ENCODE data around the gene INPP1.

INPP1 gene

DNA sequence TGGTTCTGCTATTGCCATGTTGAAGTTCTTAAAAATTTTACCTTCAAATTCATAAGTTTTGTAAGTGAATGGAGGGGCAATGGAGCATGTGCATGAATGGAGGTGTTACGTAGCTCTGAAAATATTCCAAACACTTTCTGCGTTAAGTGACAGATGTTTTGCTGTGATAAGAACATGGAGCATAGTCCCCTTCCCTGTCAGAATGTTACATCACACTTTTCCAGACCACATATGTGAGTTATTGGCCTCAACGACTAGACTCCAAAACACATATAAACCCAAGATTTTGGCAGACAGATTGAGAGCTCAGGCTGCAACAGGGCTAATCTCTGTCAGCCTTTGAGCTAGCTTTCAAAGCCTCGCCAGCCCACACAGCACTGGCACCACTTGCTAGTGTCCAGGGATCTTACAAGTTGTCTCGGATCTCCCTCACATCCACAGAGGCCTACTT lies 37.6 kb downstream of the INPP1 start:
- Histone ChIP-seq H2AFZ (ENCODE audit: low read depth) (no peak overlapping the region), H3K36me3 (ENCODE audit: insufficient read depth) (no peaks in the 10 kb centered on the region), H3K27ac (no peak overlapping the region), H3K4me3 (IDR thresholded peaks at IDR 0.05; ENCODE audit: insufficient read depth, low read depth, low read length) (no peak overlapping the region), H3K4me1 (ENCODE audit: low read depth, poor library complexity, severe bottlenecking) (no peaks in the 10 kb centered on the region), H3K79me2 (ENCODE audit: insufficient read depth, low read depth) (no peaks in the 10 kb centered on the region), H3K4me2 (no peak overlapping the region), H3K27me3 (ENCODE audit: insufficient read depth, low read depth) (no peaks in the 10 kb centered on the region), H3K9ac (no peak overlapping the region), H4K20me1 (ENCODE audit: insufficient read depth) (no peaks in the 10 kb centered on the region)
- TF ChIP-seq, protein P1, sequence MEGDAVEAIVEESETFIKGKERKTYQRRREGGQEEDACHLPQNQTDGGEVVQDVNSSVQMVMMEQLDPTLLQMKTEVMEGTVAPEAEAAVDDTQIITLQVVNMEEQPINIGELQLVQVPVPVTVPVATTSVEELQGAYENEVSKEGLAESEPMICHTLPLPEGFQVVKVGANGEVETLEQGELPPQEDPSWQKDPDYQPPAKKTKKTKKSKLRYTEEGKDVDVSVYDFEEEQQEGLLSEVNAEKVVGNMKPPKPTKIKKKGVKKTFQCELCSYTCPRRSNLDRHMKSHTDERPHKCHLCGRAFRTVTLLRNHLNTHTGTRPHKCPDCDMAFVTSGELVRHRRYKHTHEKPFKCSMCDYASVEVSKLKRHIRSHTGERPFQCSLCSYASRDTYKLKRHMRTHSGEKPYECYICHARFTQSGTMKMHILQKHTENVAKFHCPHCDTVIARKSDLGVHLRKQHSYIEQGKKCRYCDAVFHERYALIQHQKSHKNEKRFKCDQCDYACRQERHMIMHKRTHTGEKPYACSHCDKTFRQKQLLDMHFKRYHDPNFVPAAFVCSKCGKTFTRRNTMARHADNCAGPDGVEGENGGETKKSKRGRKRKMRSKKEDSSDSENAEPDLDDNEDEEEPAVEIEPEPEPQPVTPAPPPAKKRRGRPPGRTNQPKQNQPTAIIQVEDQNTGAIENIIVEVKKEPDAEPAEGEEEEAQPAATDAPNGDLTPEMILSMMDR (conservative IDR thresholded peaks at IDR 0.05; ENCODE audit: low read depth, low read length): no peak

DNA sequence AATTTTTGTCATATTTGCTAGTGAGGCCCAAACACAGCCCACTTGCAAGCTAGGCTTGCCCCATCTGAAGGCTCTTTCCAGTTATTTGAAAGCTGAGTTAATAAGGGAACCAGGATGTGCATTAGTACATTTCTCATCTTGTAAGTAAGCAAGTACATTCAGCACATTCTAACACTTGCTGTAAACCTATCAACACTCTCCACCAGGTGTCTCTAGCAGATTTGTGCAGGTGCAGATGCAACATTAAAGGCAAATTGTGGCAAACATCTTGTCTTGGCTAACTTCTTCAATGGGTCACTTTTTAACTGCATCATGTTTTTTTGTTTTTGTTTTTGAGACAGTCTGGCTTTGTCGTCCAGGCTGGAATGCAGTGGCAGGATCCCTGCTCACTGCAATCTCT lies 39.5 kb downstream of the INPP1 start:
- no peaks in the 10 kb centered on the region for H4K20me1 ChIP-seq (ENCODE audit: insufficient read depth)
- no peaks in the 10 kb centered on the region for H3K79me2 ChIP-seq (ENCODE audit: insufficient read depth, low read depth)
- no peaks in the 10 kb centered on the region for H3K36me3 ChIP-seq (ENCODE audit: insufficient read depth)
- no peaks in the 10 kb centered on the region for H3K27me3 ChIP-seq (ENCODE audit: insufficient read depth, low read depth)
- H2AFZ ChIP-seq (ENCODE audit: low read depth): no peak overlapping the region
- no peaks in the 10 kb centered on the region for H3K4me1 ChIP-seq (ENCODE audit: low read depth, poor library complexity, severe bottlenecking)
- TF ChIP-seq, protein P1 (conservative IDR thresholded peaks at IDR 0.05; ENCODE audit: low read depth, low read length): peak; percentile 64
- no peak overlapping the region for H3K4me3 ChIP-seq (IDR thresholded peaks at IDR 0.05; ENCODE audit: insufficient read depth, low read depth, low read length)
- no peak overlapping the region for H3K9ac ChIP-seq
- H3K27ac ChIP-seq: no peak overlapping the region
- no peak overlapping the region for H3K4me2 ChIP-seq

DNA sequence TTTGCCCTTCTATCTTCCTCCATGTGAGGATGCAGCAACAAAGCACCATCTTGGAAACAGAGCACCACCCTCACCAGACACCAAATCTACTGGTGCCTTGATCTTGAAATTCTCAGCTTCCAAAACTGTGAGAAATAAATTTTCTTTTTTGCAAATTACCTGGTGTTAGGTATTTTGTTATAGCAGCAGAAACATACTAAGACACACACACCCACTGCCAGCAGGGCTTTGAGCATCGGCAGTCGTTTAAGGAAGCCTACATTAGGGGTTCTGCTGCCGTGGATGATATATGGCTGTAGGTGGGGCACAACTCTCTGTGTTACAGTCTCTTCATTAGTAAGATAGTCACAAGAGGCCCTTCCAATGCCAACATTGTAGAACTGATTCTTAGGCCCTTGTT lies 44.0 kb downstream of the INPP1 start:
- Histone ChIP-seq H3K36me3 (ENCODE audit: insufficient read depth) (no peaks in the 10 kb centered on the region), H3K4me3 (IDR thresholded peaks at IDR 0.05; ENCODE audit: insufficient read depth, low read depth, low read length) (no peak overlapping the region), H3K27ac (no peak overlapping the region), H3K9ac (no peak overlapping the region), H3K4me1 (ENCODE audit: low read depth, poor library complexity, severe bottlenecking) (no peaks in the 10 kb centered on the region), H4K20me1 (ENCODE audit: insufficient read depth) (no peaks in the 10 kb centered on the region), H3K4me2 (no peak overlapping the region), H2AFZ (ENCODE audit: low read depth) (no peak overlapping the region), H3K79me2 (ENCODE audit: insufficient read depth, low read depth) (no peaks in the 10 kb centered on the region), H3K27me3 (ENCODE audit: insufficient read depth, low read depth) (no peaks in the 10 kb centered on the region)
- TF ChIP-seq, protein P1 (conservative IDR thresholded peaks at IDR 0.05; ENCODE audit: low read depth, low read length): no peak

DNA sequence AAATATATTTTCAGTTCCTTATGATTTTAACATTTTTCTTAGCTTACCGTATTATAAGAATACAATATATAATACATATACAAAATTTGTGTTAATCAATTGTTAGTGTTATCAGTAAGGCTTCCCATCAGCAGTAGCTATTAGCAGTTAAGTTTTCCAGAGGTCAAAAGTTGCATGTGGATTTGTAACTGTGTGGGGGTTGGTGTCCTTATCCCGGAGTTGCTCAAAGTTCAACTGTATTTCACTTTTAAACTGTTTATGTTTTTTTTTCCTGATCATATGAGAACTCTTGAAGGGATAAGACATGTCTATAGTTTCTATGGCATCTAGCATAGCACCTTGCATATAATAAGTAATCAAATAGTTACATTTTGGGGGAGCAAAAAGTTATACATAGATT lies 52.9 kb downstream of the INPP1 start:
- no peak overlapping the region for H3K9ac ChIP-seq
- TF ChIP-seq, protein P1 (conservative IDR thresholded peaks at IDR 0.05; ENCODE audit: low read depth, low read length): no peak
- H3K4me2 ChIP-seq: no peak overlapping the region
- no peaks in the 10 kb centered on the region for H3K36me3 ChIP-seq (ENCODE audit: insufficient read depth)
- H3K4me1 ChIP-seq (ENCODE audit: low read depth, poor library complexity, severe bottlenecking): no peaks in the 10 kb centered on the region
- H4K20me1 ChIP-seq (ENCODE audit: insufficient read depth): no peaks in the 10 kb centered on the region
- H3K79me2 ChIP-seq (ENCODE audit: insufficient read depth, low read depth): no peaks in the 10 kb centered on the region
- H3K4me3 ChIP-seq (IDR thresholded peaks at IDR 0.05; ENCODE audit: insufficient read depth, low read depth, low read length): no peak overlapping the region
- H2AFZ ChIP-seq (ENCODE audit: low read depth): no peak overlapping the region
- H3K27ac ChIP-seq: no peak overlapping the region
- no peaks in the 10 kb centered on the region for H3K27me3 ChIP-seq (ENCODE audit: insufficient read depth, low read depth)
